Osteocyte (in vitro differentiated cells): ENCODE measurements around the gene SH3BP4. TPM values are rescaled to one million over a fixed set of nuclear protein-coding genes. Genes with fewer than 3 reads are reported as not detected.
A peak's percentile ranks its signal among the peaks of the same experiment; 100 is the strongest.

Experiments
- DNase-seq: peaks from one replicate; pipeline ENCODE4 v3.0.0; 2021; ENCODE audit warnings: mixed read lengths; ENCODE audit not compliant: unreplicated experiment; ENCODE audit errors: extremely low spot score
- H3K27ac Mint-ChIP-seq: one replicate; pipeline ENCODE4 v1.8.0; 2021; ENCODE audit warnings: mild to moderate bottlenecking, mixed read lengths; ENCODE audit not compliant: unreplicated experiment
- H3K27me3 Mint-ChIP-seq: one replicate; pipeline ENCODE4 v1.8.0; 2021; ENCODE audit warnings: mixed read lengths; ENCODE audit not compliant: unreplicated experiment
- H3K36me3 Mint-ChIP-seq: one replicate; pipeline ENCODE4 v1.8.0; 2021; ENCODE audit warnings: mixed read lengths; ENCODE audit not compliant: unreplicated experiment
- H3K4me1 Mint-ChIP-seq: one replicate; pipeline ENCODE4 v1.8.0; 2021; ENCODE audit warnings: mixed read lengths; ENCODE audit not compliant: unreplicated experiment
- H3K4me3 Mint-ChIP-seq: one replicate; pipeline ENCODE4 v1.8.0; 2021; ENCODE audit warnings: mild to moderate bottlenecking, moderate library complexity, mixed read lengths; ENCODE audit not compliant: unreplicated experiment
- H3K9me3 Mint-ChIP-seq: one replicate; pipeline ENCODE4 v1.8.0; 2021; ENCODE audit warnings: mixed read lengths; ENCODE audit not compliant: unreplicated experiment
- CTCF ChIP-seq: fragments of 200-600 bp; sonication (generic); IDR thresholded peaks from 2 replicates; pipeline ENCODE4 v1.5.0; 2021; ENCODE audit warnings: antibody characterized with exemption, mild to moderate bottlenecking, moderate library complexity
- total RNA-seq: library from RNA; stranded (reverse); gene quantifications from 2 replicates; pipeline ENCODE4 v1.2.1, GENCODE V29; 2021

SH3BP4 gene
- total RNA-seq, 1 donor from 2014 or later, result 60.1 TPM

- Mint-ChIP-seq H3K4me3 (peak overlapping the region; percentile 3), H3K27me3 (no peaks in the 10 kb centered on the region), H3K4me1 (peaks cover 72% of the 10 kb centered on the region), H3K36me3 (peaks cover 2% of the 10 kb centered on the region), H3K27ac (peak overlapping the region; percentile 96), H3K9me3 (no peaks in the 10 kb centered on the region)
- TF ChIP-seq CTCF, result no peak
- no peak for DNase-seq
These were observed 74.2 kb downstream of the SH3BP4 start for GRCh38 chr2:235025800-235026536.

GRCh38 chr2:235026649-235027557 is 75.1 kb downstream of the SH3BP4 start:
- H3K4me1 Mint-ChIP-seq, result peaks cover 63% of the 10 kb centered on the region

GRCh38 chr2:235027558-235028214 is 75.9 kb downstream of the SH3BP4 start:
- Mint-ChIP-seq H3K4me3 (no peak overlapping the region), H3K27me3 (no peaks in the 10 kb centered on the region), H3K4me1 (peaks cover 56% of the 10 kb centered on the region), H3K9me3 (no peaks in the 10 kb centered on the region), H3K36me3 (peaks cover 4% of the 10 kb centered on the region), H3K27ac (peak overlapping the region; percentile 96)
- no peak for DNase-seq
- no peak for TF ChIP-seq CTCF

More at GRCh38 chr2:235026649-235027557, 75.1 kb downstream of the SH3BP4 start:
- DNase-seq, result no peak
- Mint-ChIP-seq H3K4me3 (no peak overlapping the region), H3K27me3 (no peaks in the 10 kb centered on the region), H3K36me3 (peaks cover 4% of the 10 kb centered on the region), H3K9me3 (no peaks in the 10 kb centered on the region), H3K27ac (peak overlapping the region; percentile 96)
- TF ChIP-seq CTCF, result no peak

- no peaks in the 10 kb centered on the region for H3K27me3 Mint-ChIP-seq
- peaks cover 52% of the 10 kb centered on the region for H3K4me1 Mint-ChIP-seq
- no peak overlapping the region for H3K27ac Mint-ChIP-seq
- no peak overlapping the region for H3K4me3 Mint-ChIP-seq
- no peaks in the 10 kb centered on the region for H3K9me3 Mint-ChIP-seq
- peaks cover 4% of the 10 kb centered on the region for H3K36me3 Mint-ChIP-seq
- DNase-seq, result no peak
- TF ChIP-seq CTCF, result no peak
These were observed 76.8 kb downstream of the SH3BP4 start for GRCh38 chr2:235028646-235029045.
